Neural cell (in vitro differentiated cells): Measurements from ENCODE around the gene CAP2.

ENCODE experiments used
- CTCF ChIP-seq: fragments of 450-650 bp; IDR thresholded peaks from 2 replicates; pipeline ENCODE4 v1.5.1; 2014; ENCODE audit warnings: antibody characterized with exemption, mild to moderate bottlenecking, moderate library complexity; ENCODE audit not compliant: poor library complexity, severe bottlenecking
- EP300 ChIP-seq: fragments of 450-650 bp; conservative IDR thresholded peaks from 2 replicates; pipeline ENCODE4 v1.6.1; 2014; ENCODE audit warnings: antibody characterized with exemption, mild to moderate bottlenecking, moderate library complexity; ENCODE audit not compliant: poor library complexity, severe bottlenecking
- EZH2 ChIP-seq: fragments of 200-600, 300-800 bp; shearing (Covaris generic), sonication (generic); IDR thresholded peaks from 2 replicates; pipeline ENCODE4 v1.6.1; 2014; ENCODE audit warnings: antibody characterized with exemption, low read length, borderline replicate concordance, mild to moderate bottlenecking; ENCODE audit not compliant: insufficient read depth, poor library complexity, severe bottlenecking
- MXI1 ChIP-seq: fragments of 450-650 bp; conservative IDR thresholded peaks from 2 replicates; pipeline ENCODE4 v1.6.1; 2014; ENCODE audit warnings: antibody characterized with exemption, mild to moderate bottlenecking; ENCODE audit not compliant: poor library complexity, severe bottlenecking
- POLR2AphosphoS5 ChIP-seq: IDR thresholded peaks from 2 replicates; pipeline ENCODE4 v1.6.1; 2012
- RAD21 ChIP-seq: fragments of 450-650 bp; conservative IDR thresholded peaks from 2 replicates; pipeline ENCODE4 v1.6.1; 2014; ENCODE audit warnings: antibody characterized with exemption, mild to moderate bottlenecking, moderate library complexity
- SMC3 ChIP-seq: fragments of 450-650 bp; conservative IDR thresholded peaks from 2 replicates; pipeline ENCODE4 v1.6.1; 2014; ENCODE audit warnings: antibody characterized with exemption, mild to moderate bottlenecking, moderate library complexity; ENCODE audit not compliant: poor library complexity
- TAF1 ChIP-seq: IDR thresholded peaks from 2 replicates; pipeline ENCODE4 v1.6.1; 2012; ENCODE audit warnings: low read depth
- TF ChIP-seq, protein P1 (sequence below): IDR thresholded peaks from 2 replicates; pipeline ENCODE4 v1.6.1; 2012; ENCODE audit warnings: borderline replicate concordance

- TF ChIP-seq CTCF: no peak
- no peak for TF ChIP-seq RAD21
- TF ChIP-seq, protein P1, sequence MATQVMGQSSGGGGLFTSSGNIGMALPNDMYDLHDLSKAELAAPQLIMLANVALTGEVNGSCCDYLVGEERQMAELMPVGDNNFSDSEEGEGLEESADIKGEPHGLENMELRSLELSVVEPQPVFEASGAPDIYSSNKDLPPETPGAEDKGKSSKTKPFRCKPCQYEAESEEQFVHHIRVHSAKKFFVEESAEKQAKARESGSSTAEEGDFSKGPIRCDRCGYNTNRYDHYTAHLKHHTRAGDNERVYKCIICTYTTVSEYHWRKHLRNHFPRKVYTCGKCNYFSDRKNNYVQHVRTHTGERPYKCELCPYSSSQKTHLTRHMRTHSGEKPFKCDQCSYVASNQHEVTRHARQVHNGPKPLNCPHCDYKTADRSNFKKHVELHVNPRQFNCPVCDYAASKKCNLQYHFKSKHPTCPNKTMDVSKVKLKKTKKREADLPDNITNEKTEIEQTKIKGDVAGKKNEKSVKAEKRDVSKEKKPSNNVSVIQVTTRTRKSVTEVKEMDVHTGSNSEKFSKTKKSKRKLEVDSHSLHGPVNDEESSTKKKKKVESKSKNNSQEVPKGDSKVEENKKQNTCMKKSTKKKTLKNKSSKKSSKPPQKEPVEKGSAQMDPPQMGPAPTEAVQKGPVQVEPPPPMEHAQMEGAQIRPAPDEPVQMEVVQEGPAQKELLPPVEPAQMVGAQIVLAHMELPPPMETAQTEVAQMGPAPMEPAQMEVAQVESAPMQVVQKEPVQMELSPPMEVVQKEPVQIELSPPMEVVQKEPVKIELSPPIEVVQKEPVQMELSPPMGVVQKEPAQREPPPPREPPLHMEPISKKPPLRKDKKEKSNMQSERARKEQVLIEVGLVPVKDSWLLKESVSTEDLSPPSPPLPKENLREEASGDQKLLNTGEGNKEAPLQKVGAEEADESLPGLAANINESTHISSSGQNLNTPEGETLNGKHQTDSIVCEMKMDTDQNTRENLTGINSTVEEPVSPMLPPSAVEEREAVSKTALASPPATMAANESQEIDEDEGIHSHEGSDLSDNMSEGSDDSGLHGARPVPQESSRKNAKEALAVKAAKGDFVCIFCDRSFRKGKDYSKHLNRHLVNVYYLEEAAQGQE: no peak
- TF ChIP-seq EZH2: no peak
- TF ChIP-seq MXI1: no peak
- TF ChIP-seq TAF1: no peak
- TF ChIP-seq POLR2AphosphoS5: no peak
- no peak for TF ChIP-seq EP300
- TF ChIP-seq SMC3: no peak
Observed at GRCh38 chr6:17480476-17480875, 87.1 kb downstream of the CAP2 start.
